Right kidney (tissue), 1 donor: ENCODE data around the gene DNAJC10.

Experiments used
- DNase-seq: peaks from one replicate; pipeline ENCODE4 v3.0.0-alpha.2; 2016

DNAJC10 gene

DNA sequence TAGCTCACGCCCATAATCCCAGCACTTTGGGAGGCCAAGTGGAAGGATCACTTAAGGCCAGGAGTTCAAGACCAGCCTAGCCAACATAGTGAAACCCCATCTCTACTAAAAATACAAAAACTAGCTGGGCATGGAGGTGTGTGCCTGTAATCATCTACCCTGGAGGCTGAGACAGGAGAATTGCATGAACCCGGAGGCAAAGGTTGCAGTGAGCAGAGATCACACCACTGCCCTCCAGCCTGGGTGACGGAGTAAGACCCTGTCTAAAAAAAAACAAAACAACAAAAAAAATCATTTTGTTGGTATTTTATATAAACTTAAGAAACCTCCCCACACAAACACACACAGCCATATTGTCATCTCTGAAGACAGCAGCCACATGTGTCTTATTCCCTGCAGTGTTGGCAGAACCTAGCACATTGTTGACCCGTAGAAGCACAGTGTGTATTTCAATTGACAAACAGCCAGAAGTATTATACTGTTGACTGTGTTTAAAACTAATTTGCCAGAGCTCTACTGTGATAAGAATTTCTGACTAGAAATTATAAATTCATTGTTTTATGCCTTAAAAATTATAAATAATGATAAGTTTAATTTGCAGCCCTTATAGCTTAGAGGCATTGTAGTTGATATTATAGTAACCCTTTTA, 68.1 kb downstream of the DNAJC10 start:
- DNase-seq, result no peak

DNA sequence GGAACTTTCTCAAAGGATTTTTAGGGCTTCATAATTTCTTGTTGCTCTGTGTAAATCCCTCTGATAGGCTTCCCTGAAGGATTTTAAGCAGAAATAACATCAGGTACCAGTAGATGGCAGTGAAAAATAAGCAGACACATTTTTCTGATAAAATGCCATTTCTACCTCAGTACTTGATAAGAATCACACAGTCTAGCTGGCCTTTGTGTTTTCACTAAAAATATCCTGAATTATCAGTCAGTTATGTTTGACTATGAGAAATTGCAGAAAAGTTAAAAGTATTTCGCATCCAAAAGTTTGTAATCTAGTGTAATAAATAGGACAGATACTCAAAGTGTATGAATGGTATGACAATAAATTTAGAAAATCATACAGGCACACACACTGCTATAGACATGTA, 68.7 kb downstream of the DNAJC10 start:
- no peak for DNase-seq

GRCh38 chr2:182792441-182792840, 76.4 kb downstream of the DNAJC10 start:
- no peak for DNase-seq

DNA sequence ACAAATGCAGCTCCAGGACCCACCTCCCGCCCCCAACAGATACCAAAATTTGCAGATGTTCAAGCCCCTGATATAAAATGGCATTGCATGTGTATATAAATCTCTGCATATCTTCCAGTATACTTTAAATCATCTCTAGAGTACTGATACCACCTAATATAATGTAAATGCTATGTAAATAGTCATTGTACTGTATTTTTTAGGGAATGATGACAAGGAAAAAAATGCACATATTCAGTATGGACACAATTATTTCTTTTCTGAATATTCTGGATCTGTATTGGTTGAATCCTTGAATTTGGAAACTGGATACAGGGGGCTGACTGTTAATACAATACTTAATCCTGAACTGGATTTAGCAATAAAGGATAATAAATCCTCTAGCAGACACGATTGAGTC, 82.7 kb downstream of the DNAJC10 start:
- no peak for DNase-seq

DNA sequence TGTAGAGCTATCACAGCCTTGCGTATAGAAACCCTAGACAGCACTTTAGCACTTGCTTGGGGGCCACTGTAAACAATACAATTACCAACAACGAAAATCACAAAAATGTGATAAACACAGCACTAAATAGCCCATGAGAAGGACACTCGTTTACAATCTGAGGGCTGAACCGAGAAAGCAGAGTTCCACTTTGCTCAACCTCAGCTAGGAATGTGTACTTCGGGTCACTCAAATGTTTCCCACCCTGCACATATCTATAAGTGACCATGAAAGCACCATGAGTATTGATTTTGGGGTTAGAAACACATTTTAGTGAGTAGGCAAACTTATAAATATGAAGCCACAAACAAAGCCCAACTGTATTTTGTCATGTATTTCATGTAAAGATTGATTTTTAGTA, 88.1 kb downstream of the DNAJC10 start:
- DNase-seq, result no peak

DNA sequence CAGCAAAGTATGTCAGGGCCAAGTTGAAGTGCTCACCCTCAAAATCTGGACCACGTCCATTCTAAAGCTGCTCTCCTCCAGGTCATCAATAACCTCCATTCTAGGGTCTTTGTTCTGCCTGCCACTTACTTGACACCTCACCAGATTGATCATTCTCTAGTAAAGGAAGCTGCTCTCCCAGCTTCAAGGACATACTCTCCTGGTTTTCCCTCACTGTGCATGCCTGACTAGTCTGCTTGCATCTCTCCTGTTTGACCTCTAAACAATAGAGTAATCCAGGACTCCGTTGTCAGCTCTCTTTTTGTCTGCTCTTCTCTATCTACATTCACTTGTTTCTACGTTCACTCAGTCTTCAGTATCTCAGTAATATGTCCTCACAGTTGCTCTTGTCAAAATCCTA, 91.3 kb downstream of the DNAJC10 start:
- no peak for DNase-seq

DNA sequence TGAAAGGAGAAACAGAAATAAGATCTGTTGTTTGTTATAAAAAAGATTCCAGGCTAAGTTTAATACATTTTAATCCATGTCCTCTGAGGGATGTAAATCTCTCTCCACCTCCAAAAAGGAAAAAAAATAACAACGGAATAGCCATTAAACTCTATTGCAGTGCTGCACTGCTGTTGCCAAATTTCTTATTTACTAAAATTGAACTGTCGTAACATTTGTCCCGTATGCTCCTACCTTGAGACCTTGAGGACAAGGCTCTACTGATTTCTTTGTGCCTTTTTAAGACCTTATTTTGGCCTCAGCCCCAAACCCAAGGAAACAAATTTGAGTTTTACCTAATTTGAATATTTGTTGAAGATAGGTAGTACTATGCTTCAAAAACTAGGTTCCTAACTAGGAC, 94.0 kb downstream of the DNAJC10 start:
- no peak for DNase-seq

GRCh38 chr2:182814380-182814779, 98.3 kb downstream of the DNAJC10 start:
- no peak for DNase-seq

GRCh38 chr2:182814804-182815203, 98.7 kb downstream of the DNAJC10 start:
- DNase-seq, result no peak

- DNase-seq, result no peak
Measured at GRCh38 chr2:182816866-182817265, 100.8 kb downstream of the DNAJC10 start.

- no peak for DNase-seq
Measured at GRCh38 chr2:182817558-182817957, 101.5 kb downstream of the DNAJC10 start.

DNA sequence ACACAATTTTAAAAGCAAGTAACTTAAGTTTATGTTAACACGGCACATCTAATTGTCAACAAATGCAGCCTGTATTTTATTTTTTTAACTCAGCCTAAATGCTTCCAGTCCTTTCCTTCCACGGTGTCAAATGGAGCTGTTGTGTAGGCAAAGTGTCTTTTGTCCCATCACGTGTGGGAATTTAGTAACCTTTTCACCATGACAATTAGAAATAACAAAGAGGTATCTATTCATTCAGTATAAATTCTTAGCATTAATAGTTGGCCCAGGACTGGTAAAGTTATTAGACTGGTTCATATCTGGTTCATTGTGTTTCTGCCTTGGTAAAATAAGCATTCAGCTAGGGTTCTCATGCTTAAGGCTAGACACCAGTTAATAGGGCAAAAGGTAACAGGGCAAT, 102.4 kb downstream of the DNAJC10 start:
- no peak for DNase-seq

DNA sequence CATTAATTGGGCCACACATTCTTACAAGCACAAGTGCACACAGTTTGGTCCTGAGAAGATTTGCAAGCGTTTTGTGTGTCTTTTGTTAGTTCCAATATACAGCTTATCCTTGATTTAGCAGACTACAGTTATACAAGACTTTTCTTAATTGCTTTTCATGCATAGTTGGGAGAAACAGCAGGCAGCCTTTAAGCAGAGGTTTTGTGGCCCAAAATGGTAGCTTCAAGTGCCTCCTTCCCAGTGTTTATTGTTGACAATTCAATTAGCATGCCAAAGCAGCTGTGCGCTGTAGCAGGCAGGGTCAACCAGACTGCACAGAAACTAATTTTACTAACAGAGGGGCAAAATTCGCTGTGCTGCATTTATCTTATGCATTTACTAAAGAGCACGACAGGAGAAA, 102.9 kb downstream of the DNAJC10 start:
- no peak for DNase-seq

DNA sequence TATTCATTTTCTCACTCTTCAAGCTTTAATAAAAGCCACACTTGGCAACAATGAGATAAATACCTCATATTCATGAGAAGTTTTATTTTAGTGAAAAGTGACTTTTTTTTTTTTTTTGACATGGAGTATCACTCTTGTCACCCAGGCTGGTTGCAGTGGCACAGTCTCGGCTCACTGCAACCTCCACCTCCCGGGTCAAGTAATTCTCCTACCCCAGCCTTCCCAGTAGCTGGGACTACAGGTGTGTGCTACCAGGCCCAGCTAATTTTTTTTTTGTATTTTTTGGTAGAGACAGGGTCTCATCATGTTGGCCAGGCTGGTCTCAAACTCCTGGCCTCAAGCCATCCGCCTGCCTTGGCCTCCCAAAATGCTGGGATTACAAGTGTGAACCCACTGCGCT, 103.4 kb downstream of the DNAJC10 start:
- no peak for DNase-seq

DNA sequence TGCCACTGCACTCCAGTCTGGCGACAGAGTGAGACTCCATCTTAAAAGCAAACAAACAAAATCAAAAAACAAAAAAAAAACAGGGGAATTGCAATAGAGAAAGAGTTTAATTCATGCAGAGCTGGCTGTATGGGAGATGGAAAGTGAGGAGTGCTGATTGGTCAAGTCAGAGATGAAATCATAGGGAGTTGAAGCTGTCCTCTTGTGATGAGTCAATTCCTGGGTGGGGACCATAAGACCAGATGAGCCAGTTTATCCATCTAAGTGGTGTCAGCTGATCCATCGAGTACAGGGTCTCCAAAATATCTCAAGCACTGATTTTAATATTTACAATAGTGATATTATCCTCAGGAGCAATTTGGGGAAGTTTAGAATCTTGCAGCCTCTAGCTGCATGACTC, 105.1 kb downstream of the DNAJC10 start:
- no peak for DNase-seq

DNA sequence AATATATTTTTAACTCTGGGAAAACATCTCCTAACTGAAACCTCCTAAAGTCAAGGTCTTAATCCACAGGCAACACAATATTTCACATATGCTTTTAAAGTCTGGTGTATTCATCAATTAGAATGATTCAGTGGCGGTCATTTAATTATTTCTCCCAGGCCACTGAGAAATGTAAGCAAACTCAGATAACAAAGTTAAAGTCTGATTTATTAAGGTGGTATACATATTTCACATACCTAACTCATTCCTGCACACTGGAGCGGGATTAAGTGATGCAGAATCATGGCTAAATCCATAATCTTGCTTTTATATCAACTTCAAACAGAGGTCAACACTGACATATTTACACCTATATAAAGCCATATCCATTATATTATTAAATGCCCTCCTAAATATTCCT, 106.7 kb downstream of the DNAJC10 start:
- no peak for DNase-seq

DNA sequence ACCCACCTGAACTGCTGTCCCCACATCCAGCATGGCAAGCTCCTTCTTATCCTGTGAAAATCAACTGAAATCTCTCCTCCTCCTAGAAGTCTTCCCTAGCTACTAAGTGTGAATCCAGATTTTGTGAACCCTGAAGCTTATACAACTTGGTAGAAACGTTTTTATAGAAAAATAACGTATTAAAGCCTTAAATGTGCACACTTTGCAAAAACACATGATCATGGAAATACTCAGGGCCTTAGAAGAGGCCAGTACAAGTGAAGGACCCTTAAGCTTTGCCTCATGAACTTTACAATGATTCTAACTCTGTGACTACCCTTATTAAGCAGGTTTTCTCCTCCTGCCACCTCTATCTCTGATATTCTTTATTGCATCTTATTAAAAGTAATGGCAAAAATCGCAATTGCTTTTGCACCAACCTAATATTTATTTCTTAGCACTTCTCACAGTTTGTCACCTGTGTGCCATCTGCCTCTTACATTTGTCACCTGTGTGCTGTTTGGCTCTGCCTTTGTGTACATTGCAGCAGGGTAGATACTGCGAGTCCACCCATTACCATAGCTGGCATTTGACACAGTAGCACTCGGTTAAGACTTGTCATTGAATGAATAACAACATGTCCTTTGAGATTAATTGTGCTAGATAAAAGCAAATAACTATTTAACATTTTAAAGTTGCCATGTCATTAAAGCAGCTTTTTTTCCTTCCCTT, 108.2 kb downstream of the DNAJC10 start:
- DNase-seq, result no peak

GRCh38 chr2:182824767-182825158, 108.7 kb downstream of the DNAJC10 start:
- no peak for DNase-seq

GRCh38 chr2:182826064-182826463, 110.0 kb downstream of the DNAJC10 start:
- DNase-seq, result no peak

- no peak for DNase-seq
Measured at GRCh38 chr2:182826496-182826895, 110.4 kb downstream of the DNAJC10 start.

GRCh38 chr2:182827182-182827879, 111.3 kb downstream of the DNAJC10 start:
- no peak for DNase-seq

GRCh38 chr2:182831101-182831500, 115.0 kb downstream of the DNAJC10 start:
- no peak for DNase-seq

GRCh38 chr2:182831921-182832320, 115.9 kb downstream of the DNAJC10 start:
- DNase-seq, result no peak
